GM12864 (cell line): ENCODE results near the gene ZFAND3.

Source experiments
- DNase-seq: peaks from one replicate; pipeline ENCODE4 v3.0.0-alpha.2; 2011; ENCODE audit warnings: low read depth
- H3K4me3 ChIP-seq: 2 replicates; pipeline ENCODE4 v1.5.1; 2011; ENCODE audit warnings: mild to moderate bottlenecking, low read depth, low read length, control low read depth
- TF ChIP-seq, protein P1 (sequence below): IDR thresholded peaks from 2 replicates; pipeline ENCODE4 v1.5.1; 2011; ENCODE audit warnings: low read depth, mild to moderate bottlenecking, moderate library complexity, low read length, control low read depth, inconsistent platforms; ENCODE audit errors: missing control alignments

The ZFAND3 gene, protein sequence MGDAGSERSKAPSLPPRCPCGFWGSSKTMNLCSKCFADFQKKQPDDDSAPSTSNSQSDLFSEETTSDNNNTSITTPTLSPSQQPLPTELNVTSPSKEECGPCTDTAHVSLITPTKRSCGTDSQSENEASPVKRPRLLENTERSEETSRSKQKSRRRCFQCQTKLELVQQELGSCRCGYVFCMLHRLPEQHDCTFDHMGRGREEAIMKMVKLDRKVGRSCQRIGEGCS

DNA sequence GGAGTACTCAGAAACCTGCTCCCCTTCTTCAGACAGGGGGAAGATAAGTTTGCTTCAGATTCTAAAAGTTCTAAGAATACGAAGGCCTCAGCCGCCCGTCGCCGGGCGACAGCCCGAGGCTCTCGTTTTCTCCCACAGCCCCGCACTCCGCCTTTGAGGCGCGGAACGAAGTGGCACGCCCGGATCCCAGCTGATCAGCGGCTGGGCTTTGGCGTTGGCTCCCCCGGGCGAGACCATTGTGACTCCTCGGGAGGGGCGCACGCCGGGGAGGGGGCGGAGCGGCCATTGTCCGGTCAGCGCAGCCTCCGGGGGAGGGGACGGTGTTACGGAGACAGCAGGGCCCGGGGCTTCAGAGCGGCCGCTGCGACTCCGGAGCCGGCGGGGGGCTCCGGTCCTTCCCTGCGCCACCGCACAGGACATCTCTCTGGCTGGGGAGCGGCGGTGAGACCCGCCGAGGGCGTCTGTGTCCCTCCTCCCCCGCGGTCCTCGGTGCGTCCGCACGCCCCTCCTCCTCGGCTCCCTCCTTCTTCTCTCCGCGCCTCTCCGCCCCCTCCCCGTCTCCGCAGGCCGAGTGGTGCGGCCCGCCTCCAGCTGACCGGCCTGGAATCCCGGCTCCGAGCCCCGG is at the start of gene ZFAND3:
Gene ZFAND3, plus strand, starts transcription at position 551 of the 625 bp plus-strand sequence. CDS start 219 bp downstream, outside the sequence.
- TF ChIP-seq, protein P1, sequence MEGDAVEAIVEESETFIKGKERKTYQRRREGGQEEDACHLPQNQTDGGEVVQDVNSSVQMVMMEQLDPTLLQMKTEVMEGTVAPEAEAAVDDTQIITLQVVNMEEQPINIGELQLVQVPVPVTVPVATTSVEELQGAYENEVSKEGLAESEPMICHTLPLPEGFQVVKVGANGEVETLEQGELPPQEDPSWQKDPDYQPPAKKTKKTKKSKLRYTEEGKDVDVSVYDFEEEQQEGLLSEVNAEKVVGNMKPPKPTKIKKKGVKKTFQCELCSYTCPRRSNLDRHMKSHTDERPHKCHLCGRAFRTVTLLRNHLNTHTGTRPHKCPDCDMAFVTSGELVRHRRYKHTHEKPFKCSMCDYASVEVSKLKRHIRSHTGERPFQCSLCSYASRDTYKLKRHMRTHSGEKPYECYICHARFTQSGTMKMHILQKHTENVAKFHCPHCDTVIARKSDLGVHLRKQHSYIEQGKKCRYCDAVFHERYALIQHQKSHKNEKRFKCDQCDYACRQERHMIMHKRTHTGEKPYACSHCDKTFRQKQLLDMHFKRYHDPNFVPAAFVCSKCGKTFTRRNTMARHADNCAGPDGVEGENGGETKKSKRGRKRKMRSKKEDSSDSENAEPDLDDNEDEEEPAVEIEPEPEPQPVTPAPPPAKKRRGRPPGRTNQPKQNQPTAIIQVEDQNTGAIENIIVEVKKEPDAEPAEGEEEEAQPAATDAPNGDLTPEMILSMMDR: no peak
- DNase-seq: peak; percentile 81
- H3K4me3 ChIP-seq: peak within 1 kb of the TSS; percentile 93

DNA sequence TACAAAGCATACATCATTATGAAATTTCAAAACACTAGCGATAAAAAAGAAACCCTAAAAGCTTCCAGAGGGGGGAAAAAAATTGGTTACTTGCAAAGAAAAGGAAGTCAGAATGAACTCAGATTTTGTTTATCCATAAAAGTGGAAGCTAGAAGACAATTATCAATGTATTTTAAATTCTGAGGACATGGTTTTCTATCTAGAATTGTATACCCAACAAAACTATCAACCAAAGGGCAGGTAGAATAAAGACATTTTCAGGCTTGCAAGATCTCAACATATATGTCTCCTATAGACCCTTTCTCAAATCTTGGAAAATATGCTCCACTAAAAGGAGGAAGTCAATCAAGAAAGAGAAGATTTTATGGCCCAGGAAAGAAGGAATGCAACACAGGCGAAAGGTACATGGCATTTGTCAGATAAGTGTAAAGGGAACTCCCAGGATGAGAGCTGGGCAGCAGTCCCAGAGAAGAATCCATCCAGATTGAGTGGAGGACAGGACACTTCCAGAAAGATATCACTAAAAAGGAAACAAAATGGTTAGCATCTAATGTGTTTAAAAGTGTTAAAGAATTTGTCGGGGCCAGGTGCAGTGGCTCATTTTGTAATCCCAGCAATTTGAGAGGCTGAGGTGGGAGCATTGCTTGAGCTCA is 45.4 kb upstream of the ZFAND3 start:
- H3K4me3 ChIP-seq: no peak overlapping the region
- TF ChIP-seq, protein P1: no peak
- no peak for DNase-seq

DNA sequence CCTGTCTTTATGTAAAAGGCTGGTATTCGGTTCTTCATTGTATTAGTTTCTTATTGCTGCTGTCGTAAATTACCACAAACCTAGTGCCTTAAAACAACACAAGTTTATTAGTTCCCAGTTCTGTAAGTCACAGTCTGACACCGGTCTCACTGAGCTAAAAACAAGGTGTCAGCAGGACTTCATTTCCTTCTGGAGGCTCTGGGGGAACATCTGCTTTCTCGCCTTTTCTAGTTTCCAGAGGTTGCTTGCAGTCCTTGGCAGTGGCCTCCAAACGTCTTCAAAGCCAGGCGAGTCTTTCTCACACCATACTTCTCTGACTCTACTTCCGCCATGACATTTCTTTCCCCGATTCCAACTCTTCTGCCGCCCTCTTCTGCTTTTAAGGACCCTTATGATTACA is 43.0 kb upstream of the ZFAND3 start:
- no peak for DNase-seq
- TF ChIP-seq, protein P1: no peak
- H3K4me3 ChIP-seq: no peak overlapping the region

DNA sequence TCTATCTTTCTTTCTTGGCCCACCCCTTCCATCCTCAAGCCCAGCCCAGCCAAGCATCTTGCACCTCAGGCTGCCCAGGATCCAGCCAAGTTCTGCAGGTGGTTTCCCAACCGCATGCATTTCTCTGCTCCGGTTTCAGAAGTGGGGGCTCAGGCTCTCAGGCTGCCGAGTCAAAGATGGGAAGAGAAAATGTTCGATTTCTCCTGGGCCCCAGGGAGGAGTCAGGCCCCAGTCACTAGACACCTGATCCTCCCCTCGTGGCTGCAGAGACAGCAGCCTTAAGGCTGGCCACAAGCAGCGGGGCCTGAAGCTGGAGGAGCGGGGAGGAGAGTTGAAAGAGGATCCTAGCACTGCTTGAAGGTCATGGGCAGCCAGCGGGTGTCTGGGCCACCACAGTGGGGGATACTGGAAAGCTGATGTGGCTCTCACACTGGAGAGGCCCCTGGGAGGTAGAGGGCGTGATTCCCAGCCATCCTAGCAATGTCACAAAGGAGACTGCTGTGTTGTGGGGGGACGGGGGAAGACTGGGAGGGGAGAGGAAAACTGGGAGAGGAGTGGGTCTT is 42.2 kb upstream of the ZFAND3 start:
- no peak overlapping the region for H3K4me3 ChIP-seq
- TF ChIP-seq, protein P1: no peak
- DNase-seq: peak; percentile 38

DNA sequence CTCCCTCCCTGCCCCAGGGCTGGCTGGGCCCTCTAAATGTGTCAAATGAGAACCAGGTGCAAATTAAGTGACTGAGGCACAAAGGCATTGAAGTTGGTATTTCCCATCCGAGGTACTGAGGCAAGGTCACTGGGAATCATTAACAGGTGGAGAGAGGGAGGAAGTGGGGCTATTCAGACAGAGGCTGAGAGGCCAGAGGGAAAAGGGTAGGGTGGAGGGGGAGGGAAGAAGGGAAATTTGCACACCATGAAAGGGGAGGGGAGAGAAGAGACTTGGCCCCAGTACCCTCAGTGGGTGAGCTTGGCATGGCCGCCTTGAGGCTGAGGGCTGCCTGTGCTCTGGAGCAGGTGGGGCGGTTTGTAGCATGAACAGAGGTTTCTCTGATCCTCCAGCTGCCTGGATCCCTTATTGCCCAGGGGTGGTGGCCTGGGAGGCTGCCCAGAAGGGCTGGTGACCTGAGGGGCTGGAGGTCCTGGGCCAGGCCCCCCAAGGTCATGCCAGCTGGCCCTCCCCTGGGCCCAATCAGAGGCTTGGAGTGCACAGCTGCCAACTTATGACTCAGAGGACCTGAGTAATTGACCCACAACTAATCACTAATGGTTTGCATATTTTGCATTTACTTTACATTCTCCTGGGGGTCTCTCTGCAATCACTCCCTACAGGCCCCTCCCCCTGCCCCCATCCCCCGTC is 40.3 kb upstream of the ZFAND3 start:
- no peak for DNase-seq
- H3K4me3 ChIP-seq: no peak overlapping the region
- TF ChIP-seq, protein P1: no peak

DNA sequence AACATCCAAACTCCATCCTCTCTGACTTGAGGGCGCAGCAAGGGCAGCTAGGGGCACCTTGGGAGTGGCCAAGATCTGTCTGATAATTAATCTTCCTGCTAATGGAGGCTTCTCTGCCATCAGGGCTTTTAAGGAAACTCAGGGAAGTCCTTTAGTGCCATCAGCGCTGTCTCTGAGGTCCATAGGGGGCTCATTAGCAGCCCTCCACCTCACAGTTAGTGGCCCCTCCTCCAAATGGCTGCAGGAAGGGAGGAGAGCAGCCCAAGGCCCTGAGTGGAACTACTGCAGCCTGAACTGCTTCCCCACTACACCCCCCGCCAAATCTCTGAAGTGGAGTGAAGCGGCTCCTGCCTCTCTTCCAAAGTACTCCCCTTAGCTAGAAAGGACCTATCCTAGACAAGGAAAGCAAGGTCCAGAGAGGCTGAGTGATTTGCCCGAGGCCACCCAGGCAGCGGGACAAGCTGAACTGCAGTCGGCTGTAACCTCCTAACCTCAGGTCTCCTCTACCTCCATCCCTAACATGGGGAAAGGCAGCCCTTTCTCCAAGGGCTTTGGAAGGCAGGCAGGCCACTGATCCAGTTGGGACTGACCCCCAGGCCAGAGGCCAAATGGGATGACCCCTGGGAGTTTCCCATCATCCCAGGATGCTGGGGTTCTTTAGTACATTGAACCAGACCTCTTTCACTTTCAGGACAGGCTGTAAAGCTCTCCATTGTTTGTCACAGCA is 39.5 kb upstream of the ZFAND3 start:
- H3K4me3 ChIP-seq: no peak overlapping the region
- TF ChIP-seq, protein P1: no peak
- no peak for DNase-seq
